ENCODE measurements around the gene HOXD10.

Gene HOXD10

DNA sequence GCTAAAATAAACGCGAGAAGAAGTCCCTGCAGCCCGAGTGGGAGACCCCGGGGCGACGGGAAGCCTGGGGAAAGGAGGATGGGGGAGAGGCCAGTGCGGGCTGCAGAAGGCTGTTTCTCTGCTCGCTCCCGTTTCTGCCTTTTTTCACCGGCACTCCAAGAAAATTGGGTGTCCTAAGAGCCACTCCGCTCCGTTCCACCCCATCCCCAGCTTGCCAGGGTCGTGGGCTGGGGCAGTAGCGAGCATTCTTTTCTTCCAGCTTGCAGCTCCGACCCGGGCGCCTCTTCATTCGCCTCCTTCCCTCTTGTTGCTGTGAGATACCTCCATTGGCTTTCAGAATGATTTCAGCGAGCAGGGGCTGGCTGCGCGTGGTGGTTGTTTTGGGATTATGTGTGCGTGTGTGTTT lies 41.6 kb downstream of the HOXD10 start:
- Histone ChIP-seq H3K27ac (no peak overlapping the region), H3K4me3 (no peak overlapping the region)
- DNase-seq (ENCODE audit: low spot score), result no peak
- TF ChIP-seq, protein P1, sequence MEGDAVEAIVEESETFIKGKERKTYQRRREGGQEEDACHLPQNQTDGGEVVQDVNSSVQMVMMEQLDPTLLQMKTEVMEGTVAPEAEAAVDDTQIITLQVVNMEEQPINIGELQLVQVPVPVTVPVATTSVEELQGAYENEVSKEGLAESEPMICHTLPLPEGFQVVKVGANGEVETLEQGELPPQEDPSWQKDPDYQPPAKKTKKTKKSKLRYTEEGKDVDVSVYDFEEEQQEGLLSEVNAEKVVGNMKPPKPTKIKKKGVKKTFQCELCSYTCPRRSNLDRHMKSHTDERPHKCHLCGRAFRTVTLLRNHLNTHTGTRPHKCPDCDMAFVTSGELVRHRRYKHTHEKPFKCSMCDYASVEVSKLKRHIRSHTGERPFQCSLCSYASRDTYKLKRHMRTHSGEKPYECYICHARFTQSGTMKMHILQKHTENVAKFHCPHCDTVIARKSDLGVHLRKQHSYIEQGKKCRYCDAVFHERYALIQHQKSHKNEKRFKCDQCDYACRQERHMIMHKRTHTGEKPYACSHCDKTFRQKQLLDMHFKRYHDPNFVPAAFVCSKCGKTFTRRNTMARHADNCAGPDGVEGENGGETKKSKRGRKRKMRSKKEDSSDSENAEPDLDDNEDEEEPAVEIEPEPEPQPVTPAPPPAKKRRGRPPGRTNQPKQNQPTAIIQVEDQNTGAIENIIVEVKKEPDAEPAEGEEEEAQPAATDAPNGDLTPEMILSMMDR (IDR thresholded peaks at IDR 0.05), result no peak

DNA sequence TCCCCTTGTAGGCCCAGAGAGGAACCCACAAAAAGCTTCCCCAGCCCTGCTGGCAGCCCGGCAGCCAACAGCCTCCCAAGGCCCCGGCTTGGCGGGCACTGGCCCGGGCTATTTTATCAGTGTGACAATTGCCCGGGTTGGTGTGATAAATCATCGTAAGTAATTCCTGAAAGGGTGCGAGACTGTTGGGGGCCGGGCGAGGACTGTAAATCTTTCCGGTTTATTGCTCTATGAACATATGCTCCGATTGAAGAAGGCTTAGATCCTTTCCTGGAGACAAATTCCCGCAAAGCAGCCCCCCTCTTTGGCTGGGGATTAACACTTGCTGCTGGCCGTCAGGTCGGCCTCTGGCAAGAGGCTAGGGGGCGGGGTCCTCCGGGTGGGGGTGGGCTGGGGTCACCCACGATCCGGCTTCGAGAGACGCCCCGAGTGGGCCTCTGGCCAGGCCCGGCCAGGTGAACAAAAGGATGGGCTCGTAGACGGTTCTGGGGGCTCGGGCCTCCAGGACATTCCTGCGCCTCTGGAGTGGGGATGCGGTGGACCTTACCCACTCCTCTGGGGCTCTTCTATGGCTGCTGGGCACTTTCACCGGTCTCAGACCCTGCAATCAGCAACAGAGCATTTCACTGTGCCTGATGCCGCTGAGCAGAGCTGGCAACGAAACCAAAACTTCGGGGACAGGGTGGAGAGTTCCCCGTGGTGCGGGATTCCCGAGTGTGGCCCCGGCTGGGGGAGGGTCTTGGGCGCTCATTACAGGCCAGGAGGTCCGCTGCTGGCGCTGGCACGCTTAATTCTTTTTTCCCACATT lies 42.5 kb downstream of the HOXD10 start:
- TF ChIP-seq, protein P1 (IDR thresholded peaks at IDR 0.05), result no peak
- no peak overlapping the region for H3K27ac ChIP-seq
- H3K4me3 ChIP-seq, result peak overlapping the region; percentile 54
- DNase-seq (ENCODE audit: low spot score), result no peak

DNA sequence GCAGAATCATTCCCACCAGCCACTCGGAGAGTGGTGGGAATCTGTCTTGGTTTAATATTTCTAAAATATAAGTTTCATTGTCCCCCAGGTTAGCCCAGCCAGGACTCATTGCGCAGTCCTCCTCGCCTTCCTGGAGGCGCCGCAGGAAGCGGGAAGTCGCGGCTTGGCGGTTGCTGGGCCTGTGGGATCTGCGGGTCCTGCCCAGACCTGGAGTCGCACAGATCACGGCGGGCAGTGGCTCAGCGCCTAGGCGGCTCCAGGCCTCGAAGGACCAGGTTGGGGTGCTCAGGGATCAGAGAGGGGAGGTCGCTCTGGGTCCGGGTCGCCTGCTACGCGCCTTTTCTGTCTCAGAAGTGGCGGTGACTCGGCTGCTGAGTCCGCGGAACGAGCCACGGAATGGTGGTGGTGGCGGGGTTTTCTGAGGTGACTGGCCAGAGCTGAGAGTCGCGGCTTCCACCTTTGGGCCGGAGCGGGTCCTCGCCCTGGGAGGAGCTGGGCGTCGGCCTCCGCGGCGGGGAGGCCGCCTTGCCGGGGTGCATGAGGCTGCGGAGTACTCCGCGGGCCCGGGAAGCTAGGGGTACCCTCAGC lies 43.2 kb downstream of the HOXD10 start:
- H3K4me3 ChIP-seq, result peak overlapping the region; percentile 54
- no peak for DNase-seq (ENCODE audit: low spot score)
- TF ChIP-seq, protein P1 (IDR thresholded peaks at IDR 0.05), result no peak
- H3K27ac ChIP-seq, result no peak overlapping the region

DNA sequence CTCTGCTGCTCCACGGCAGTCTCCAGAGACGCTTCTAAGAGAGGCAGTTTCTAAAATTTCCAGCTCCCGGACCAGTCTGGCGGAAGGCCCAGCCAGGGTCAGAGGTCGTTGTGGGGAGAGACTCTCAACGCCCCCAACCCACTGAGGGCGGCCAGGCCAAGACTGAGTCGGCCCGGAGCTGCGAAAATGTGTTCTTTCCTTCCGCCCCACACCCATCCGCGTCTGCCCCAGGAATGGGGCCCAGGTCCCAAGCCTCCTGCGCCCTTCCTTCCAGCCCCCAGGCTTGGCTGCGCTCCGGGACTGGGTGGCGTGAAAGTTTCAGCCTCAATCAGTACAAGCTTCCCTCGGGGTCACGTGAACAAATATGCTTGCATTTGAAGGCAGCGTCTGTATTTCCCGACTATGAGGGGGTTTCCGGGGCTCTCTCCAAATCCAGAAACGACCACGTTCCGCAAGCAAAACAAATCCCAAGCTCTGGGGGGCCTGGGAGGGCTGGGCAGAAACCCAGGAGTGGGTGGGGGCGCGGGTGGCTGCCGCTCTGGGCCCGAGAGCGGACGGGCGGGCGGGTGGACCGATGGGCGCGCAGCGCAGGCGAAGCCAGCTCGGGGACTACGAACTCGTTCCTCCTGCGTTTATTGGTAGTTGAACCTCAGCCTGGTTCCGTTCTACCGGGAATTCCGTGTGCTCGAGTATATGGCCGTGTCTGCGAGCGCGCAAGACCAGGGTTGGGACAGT lies 43.8 kb downstream of the HOXD10 start:
- no peak for DNase-seq (ENCODE audit: low spot score)
- H3K4me3 ChIP-seq, result peak overlapping the region; percentile 54
- TF ChIP-seq, protein P1 (IDR thresholded peaks at IDR 0.05), result no peak

DNA sequence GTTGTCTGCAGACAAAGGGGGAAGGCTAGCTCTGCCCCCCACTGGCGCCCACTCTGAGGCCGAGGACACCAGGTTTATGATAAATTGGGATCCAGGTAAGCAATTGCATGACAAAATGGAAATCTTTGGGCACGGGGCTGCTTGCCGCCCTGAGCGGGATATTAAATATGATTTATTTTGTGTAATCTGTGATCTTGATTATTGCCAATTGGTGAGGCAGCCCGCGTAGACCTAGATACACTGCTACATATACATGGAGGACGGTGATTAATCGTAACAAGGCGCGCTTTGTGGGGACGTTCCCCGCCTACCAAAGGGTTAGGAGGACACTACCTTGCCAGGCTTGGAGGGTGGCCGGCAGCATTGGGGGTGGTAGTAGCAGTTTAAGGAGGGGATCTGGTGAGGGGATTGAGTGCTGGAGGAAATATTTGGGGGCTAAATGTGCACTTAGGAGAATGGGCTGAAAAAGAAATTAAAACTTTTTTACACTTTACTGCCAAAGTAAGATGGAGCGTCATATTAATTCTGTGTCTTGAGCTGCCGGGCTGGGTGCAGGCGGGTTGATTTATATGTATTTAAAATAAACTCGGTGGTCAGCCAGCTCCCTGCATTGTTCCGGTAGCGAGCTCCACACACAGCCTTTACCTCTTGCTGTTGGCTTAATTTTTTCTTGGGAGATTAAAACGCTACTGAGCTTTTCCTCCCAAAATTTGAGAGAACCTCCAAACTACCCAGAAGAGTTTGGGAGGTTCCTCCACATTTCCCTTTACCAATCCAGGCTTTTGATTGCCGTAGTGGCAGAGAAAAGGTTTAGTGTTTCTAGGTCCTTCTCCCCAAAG lies 44.6 kb downstream of the HOXD10 start:
- Histone ChIP-seq H3K4me3 (peak overlapping the region; percentile 54), H3K27ac (no peak overlapping the region)
- TF ChIP-seq, protein P1 (IDR thresholded peaks at IDR 0.05), result no peak
- no peak for DNase-seq (ENCODE audit: low spot score)

More for the DNA sequence above, 43.8 kb downstream of the HOXD10 start:
- no peak overlapping the region for H3K27ac ChIP-seq

DNA sequence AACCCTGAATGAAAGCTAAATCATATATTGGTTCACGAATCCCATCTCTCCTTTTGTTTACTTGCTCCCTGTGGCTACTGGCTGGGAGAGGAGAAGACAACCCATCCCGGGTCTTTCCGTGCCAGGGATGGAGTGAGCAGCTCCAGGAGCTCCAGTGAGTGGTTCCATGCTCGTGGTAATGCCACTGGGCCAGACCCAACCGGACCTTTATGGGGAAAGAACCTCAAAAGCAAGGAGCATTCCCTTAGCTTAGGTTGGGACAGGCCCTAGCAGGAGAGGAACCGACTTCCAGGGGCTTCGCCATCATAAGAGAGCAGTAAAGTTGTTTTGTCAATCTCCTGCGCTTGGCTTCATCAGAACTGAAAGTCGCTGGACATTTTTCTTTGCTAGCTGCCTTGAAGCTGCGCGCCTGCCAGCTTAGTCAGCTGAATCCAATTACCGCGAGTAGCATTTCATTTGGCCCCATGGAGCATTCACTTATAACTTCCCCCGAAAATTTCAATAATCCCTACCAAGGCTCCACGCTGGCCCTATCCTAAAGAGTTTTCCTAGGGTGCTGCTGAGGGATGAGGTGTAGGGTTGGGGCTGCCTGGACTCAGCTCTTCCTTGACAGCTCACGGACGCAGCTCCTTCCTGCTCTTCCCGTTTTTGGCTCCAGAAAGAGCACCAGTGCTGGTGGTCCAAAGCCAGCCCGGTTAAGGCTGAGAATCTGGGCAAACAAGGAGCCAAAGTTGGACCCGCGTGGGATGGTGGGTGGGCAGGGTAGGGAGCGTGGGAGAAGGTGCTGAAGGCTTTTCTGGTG lies 45.4 kb downstream of the HOXD10 start:
- Histone ChIP-seq H3K4me3 (peak overlapping the region; percentile 13), H3K27ac (no peak overlapping the region)
- no peak for DNase-seq (ENCODE audit: low spot score)
- TF ChIP-seq, protein P1 (IDR thresholded peaks at IDR 0.05), result no peak
